ENCODE measurements around the gene ESYT2.
A peak's percentile ranks its signal among the peaks of the same experiment; 100 is the strongest.
"Not testable (repeated sequence)": the region's sequence is repeated elsewhere in the genome, so short reads cannot be mapped to it uniquely, and the experiment has no call there.

The ESYT2 gene

GRCh38 chr7:158706710-158707590 is 122.4 kb downstream of the ESYT2 start:
- no peak for DNase-seq (ENCODE audit: low read depth)
- H3K4me3 ChIP-seq (ENCODE audit: low read length), result no peak overlapping the region
- TF ChIP-seq CTCF (conservative IDR thresholded peaks at IDR 0.05; ENCODE audit: low read depth, low read length), result no peak

DNA sequence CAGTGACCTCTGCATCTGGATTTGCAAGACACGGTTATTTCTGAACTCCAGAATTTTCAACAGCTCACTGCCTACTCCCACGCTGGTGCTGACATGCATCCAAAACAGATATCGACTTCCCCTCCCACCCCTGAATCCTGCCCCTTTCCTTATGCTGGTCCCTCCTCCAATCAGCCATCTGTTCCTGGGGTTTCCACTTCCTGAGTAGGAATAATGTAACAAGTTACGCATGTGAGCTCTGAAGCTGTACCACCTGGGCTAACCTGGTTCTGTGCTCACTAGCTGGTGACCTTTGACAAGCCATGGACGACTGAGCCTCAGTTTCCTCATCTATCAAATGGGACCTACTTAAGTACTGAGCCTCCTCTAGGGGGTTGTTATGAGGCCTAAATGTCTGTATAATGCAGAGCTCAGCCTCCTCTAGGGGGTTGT is 123.0 kb downstream of the ESYT2 start:
- no peak overlapping the region for H3K4me3 ChIP-seq (ENCODE audit: low read length)
- no peak for DNase-seq (ENCODE audit: low read depth)
- TF ChIP-seq CTCF (conservative IDR thresholded peaks at IDR 0.05; ENCODE audit: low read depth, low read length), result no peak

DNA sequence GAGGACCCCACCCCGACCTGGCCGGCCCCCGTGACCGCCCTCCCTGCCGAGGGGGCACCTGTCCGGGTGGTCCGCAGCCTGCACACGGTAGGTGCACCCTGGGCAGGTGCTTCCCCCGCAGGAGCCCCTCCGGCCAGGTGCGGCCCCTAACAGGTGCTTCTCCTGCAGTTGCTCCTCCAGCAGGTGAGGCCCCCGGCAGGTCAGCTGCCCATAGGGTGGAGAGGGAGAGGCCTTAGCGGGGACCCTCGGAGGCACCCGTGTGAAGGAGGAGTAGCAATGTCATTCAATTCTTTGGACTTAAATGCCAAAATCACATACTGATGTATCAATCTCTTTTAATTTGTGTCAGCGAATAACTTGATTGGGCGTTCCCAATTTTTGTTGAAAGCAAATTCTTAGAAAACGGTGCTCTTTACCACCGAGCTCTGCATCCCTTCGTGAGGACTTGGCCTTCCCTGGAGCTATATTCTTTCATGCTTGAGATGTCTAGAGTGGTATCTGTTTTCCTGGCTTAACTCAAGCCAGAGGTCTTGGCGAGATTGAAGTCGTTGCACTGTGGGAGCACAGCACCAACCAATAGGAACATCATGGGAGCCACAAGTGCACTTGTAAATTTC is 124.0 kb downstream of the ESYT2 start:
- no peak for DNase-seq (ENCODE audit: low read depth)
- TF ChIP-seq CTCF (conservative IDR thresholded peaks at IDR 0.05; ENCODE audit: low read depth, low read length), result no peak
- peak overlapping the region; percentile 71 for H3K4me3 ChIP-seq (ENCODE audit: low read length)

DNA sequence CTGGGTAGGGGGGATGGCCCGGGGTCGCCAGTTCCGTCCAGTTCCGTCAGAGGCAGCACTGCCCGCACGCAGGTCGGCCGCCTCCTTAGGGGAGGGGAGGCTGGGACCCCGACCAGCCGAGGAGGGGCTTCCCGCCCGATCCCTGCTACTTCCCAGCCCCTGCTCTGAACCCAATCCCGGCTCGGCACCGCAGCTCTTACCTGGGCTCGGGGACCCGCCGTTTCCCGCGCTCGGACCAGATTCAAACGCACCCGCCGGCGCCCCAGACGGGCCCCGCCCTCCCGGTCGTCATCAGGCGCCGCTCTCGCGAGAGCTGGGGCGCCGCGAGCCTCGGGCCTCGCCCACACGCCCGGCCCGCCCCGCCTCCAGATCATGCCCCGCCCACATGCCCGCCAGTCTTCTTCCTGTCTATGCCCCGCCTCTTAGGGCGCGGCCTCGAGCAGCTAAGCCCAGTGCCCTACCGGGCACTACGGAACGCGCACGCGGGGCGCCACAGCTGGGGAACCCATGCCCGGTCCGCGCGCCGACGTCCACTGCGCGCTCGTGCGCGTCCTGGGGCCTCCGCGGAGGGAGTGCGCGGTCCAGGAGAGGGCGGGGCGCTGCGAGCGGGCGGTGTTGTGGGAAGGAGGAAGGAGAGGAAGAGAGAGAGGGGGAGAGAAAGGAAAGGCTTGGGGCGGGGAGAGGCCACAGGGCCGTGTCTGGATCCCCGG is 124.6 kb downstream of the ESYT2 start, which contains the start of gene NCAPG2:
Gene NCAPG2 (minus strand): TSS at position 281 of the 710 bp plus-strand sequence. CDS start 2,905 bp downstream, outside the sequence.
- H3K4me3 ChIP-seq (ENCODE audit: low read length), result peak within 1 kb of the TSS; percentile 91
- no peak for TF ChIP-seq CTCF (conservative IDR thresholded peaks at IDR 0.05; ENCODE audit: low read depth, low read length)
- peak; percentile 88 for DNase-seq (ENCODE audit: low read depth)

DNA sequence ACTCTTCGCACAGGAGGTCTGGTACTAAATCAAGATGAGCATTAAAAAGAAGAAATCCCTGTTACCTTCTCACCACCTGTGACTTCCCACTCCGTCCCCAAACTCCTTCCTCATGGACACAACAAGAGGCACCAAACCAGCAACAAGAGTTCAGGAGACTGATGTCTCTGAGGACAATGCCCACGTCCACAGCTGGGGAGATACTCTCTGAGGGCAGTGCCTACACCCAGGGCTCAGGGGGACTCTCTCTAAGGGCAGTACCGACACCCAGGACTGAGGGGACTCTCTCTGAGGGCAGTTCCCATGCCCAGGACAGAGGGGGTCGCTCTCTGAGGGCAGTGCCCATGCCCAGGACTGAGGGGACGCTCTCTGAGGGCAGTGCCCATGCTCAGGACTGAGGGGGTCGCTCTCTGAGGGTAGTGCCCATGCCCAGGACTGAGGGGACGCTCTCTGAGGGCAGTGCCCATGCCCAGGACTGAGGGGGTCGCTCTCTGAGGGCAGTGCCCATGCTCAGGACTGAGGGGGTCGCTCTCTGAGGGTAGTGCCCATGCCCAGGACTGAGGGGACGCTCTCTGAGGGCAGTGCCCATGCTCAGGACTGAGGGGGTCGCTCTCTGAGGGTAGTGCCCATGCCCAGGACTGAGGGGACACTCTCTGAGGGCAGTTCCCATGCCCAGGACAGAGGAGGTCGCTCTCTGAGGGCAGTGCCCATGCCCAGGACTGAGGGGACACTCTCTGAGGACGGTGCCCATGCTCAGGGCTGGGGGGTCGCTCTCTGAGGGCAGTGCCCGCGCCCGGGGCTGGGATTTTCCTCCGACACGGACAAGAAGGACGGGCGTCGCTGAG is 125.4 kb downstream of the ESYT2 start:
- H3K4me3 ChIP-seq (ENCODE audit: low read length), result peak overlapping the region; percentile 91

GRCh38 chr7:158702944-158703343 is 126.4 kb downstream of the ESYT2 start:
- no peak for TF ChIP-seq CTCF (conservative IDR thresholded peaks at IDR 0.05; ENCODE audit: low read depth, low read length)
- no peak overlapping the region for H3K4me3 ChIP-seq (ENCODE audit: low read length)

More for the DNA sequence above, 125.4 kb downstream of the ESYT2 start:
- DNase-seq (ENCODE audit: low read depth), result not testable (repeated sequence)

More at GRCh38 chr7:158702944-158703343, 126.4 kb downstream of the ESYT2 start:
- DNase-seq (ENCODE audit: low read depth), result no peak
